HG02642 (cell line): ENCODE results near the gene ZNF576.
A peak's percentile ranks its signal among the peaks of the same experiment; 100 is the strongest.
"Not testable (repeated sequence)": the region's sequence is repeated elsewhere in the genome, so short reads cannot be mapped to it uniquely, and the experiment has no call there.

Source experiments
- ATAC-seq: cut with Tn5 transposase; IDR thresholded peaks from one replicate; pipeline ENCODE4 v1.9.1; 2021; ENCODE audit warnings: mild to moderate bottlenecking; ENCODE audit not compliant: unreplicated experiment, poor library complexity

ZNF576 gene

GRCh38 chr19:43623889-43624670 lies 27.7 kb downstream of the ZNF576 start:
- no peak for ATAC-seq

GRCh38 chr19:43624933-43625332 lies 28.5 kb downstream of the ZNF576 start:
- ATAC-seq, result peak; percentile 51

GRCh38 chr19:43625918-43626579 lies 29.7 kb downstream of the ZNF576 start:
- ATAC-seq, result no peak

GRCh38 chr19:43626838-43627237 lies 30.4 kb downstream of the ZNF576 start:
- ATAC-seq, result no peak

- ATAC-seq, result no peak
These were observed 32.4 kb downstream of the ZNF576 start for GRCh38 chr19:43628646-43629326.

- no peak for ATAC-seq
These were observed 35.1 kb downstream of the ZNF576 start for GRCh38 chr19:43631491-43631890.

GRCh38 chr19:43633520-43633919 lies 37.1 kb downstream of the ZNF576 start:
- no peak for ATAC-seq

GRCh38 chr19:43634068-43634467 lies 37.7 kb downstream of the ZNF576 start:
- no peak for ATAC-seq

GRCh38 chr19:43634506-43634871 lies 38.1 kb downstream of the ZNF576 start:
- ATAC-seq, result no peak

GRCh38 chr19:43634872-43635560 lies 38.6 kb downstream of the ZNF576 start:
- no peak for ATAC-seq

GRCh38 chr19:43635561-43635940 lies 39.2 kb downstream of the ZNF576 start:
- ATAC-seq, result not testable (repeated sequence)

GRCh38 chr19:43636121-43636683 lies 39.8 kb downstream of the ZNF576 start:
- no peak for ATAC-seq

GRCh38 chr19:43638214-43638994 lies 42.0 kb downstream of the ZNF576 start:
- ATAC-seq, result no peak

GRCh38 chr19:43638995-43639518 lies 42.7 kb downstream of the ZNF576 start:
- no peak for ATAC-seq

GRCh38 chr19:43639519-43640423 lies 43.4 kb downstream of the ZNF576 start, which contains the start of gene CADM4:
Gene CADM4 (minus strand): TSS chr19:43639850. CDS start chr19:43639790, 60 bp downstream.
- no peak for ATAC-seq

- ATAC-seq, result no peak
These were observed 44.0 kb downstream of the ZNF576 start for GRCh38 chr19:43640424-43640757.

GRCh38 chr19:43641333-43641732 lies 44.9 kb downstream of the ZNF576 start:
- no peak for ATAC-seq

- ATAC-seq, result no peak
These were observed 46.1 kb downstream of the ZNF576 start for GRCh38 chr19:43642531-43642930.
